HG03565 (cell line): Measurements from ENCODE around the gene WDFY1.

Experiments
- ATAC-seq: cut with Tn5 transposase; IDR thresholded peaks from one replicate; pipeline ENCODE4 v1.9.1; 2021; ENCODE audit warnings: mild to moderate bottlenecking, moderate library complexity; ENCODE audit not compliant: unreplicated experiment

Gene WDFY1

DNA sequence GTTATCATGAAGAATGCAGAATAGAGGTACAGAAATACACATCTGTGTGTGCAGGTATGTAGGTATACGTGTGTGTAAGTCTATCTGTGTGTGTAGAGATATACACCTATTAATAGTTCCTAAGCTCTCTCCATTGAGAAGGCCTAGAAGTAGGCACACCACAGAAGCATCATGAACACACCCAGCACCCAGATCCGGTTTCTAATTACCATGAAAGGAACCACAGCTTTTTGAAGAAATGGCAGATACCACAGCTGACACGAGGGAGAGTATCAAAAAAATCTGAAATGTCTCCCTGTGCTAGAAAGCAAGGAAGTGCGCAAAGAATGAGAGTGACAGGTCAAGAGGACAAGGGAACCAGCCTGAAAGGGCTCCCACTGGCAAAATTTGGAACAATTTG is 80.0 kb downstream of the WDFY1 start:
- no peak for ATAC-seq

DNA sequence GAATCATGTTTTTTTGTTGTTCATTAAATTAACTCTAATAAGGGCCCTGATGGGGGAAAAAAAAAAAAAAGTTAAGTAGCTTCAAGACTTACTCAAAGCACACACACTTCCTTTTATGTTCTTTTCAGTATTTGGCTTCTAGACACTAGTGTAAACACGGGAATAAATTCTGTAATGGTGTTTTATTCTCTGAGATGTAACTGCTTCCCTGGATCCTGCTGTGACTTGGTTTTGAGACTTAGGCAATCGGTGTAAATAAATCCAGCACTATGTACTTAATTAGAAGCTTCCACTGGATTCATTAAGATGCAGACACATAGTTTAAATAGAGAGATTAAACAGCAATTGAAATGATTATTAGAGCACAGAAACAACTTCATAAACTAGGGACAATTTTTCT is 81.6 kb downstream of the WDFY1 start:
- ATAC-seq: no peak

DNA sequence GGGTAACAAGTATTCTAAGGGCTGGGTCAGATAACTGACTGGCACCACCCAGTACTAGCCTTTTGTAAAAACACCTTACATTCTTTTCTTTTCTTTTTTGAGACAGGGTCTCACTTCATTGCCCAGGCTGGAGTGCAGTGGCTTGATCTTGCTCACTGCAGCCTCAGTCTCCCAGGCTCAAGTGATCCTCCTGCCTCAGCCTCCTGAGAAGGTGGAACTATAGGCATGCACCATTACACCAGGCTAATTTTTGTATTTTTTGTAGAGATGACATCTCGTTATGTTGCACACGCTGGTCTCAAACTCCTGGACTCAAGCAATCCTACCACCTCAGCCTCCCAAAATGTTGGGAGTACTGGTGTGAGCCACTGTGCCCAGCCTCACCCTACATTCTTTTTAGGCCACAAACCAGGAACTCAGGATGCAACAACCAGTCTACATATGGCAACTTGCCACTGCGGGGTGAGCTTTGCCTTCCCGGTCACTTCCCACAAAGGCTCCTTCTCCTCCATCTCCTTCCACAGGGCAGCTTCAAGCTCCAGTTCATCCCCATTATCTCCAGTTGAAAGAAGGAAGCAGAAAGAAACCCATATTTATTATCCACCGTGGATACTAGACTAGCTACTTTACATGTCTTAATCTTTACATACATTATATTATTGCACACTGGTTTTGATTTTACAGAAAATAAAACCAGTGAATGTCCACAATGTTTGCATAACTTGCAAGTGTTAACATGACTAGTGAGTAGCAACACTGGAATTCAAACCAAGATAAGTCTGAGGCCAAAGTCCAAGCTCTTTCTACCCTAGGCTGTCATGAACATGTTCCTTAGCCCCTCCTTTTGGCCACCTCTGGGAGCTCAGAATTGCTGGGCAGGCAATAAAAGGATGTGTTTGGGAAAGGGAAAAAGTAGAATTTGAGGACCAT is 84.1 kb downstream of the WDFY1 start:
- ATAC-seq: no peak

DNA sequence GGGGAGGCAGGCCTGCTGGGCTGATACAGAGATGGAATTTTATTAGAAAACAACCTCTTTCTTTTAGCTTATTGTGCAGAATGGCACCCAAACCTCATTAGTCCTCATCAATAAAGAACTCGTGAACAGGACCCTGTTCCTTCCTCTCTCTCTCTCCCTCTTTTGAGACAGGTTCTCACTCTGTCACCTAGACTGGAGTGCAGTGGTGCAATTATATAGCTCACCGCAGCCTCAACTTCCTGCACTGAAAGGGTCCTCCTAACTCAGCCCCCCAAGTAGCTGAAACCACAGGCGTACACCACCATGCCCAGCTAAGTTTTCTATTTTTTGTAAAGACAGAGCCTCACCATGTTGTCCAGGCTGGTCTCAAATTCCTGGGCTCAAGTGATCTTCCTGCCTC is 86.1 kb downstream of the WDFY1 start:
- ATAC-seq: no peak

DNA sequence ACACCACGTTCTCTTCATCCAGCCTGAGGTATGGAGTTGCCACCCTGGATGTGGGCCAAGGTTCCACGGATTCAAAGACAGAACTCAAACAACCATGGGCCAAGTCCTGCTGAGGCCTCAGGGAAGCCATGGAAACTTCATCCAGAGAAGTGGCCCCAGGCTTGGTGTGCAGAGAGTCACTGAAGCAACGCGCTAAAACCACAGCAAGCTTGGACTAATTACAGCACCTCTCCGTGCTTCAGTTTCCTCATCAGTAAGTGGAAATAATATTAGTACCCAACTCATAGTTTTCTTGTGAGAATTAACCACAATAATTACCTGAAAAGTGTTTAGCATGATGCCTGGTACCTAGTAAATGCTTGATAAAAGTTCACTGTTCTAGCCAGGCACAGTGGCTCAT is 88.6 kb downstream of the WDFY1 start:
- no peak for ATAC-seq

DNA sequence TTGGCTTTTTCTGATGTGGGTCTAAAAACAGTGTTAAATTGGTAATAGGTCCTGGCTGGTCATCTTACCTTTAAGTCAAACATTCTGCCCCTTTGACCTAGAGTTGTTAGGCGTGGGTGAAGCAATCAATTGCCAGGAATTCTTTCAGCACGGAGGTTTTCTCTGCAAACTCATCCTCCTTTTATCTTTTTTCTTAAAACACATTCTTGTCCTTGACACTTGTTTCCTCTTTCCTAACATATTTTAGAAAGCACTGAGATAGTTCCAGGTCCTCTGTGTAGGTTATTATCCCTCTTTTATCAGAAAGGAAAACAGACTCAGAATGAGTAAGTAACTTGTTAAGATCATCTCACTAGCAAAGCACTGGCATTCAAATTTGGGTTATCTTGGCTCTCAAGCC is 89.1 kb downstream of the WDFY1 start:
- no peak for ATAC-seq

DNA sequence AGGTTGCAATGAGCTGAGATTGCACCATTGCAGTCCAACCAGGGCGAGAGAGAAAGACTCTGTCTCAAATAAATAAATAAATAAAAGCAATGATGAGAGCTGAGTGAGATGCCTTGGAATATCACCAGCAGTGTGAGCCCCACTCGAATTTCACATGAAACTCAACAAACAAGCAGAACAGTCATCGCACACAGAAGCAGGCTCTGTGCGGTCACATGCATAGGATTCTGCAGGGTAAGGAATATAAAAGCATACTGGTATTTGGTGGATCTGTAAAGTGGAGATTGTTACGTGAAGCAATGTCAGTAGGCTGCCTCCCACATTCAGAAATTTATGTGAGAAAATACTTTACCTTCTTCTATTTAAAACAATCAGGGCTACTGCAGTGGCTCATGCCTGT is 89.7 kb downstream of the WDFY1 start:
- ATAC-seq: no peak

DNA sequence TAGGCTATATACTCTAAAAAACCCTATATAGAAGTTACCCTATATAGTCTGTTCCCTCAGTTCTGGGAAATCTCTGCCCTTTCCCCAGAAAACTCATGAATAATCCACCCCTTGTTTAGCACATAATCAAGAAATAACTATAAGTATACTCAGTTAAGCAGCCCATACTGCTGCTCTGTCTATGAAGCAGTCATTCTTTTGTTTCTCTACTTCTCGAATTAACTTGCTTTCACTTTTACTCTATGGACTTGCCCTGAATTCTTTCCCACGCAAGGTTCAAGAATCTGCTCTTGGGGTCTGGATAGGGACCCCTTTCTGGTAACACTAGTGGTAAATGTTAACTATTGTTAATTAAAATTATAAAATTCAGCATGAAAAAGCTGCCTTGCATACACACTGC is 90.4 kb downstream of the WDFY1 start:
- peak; percentile 70 for ATAC-seq

DNA sequence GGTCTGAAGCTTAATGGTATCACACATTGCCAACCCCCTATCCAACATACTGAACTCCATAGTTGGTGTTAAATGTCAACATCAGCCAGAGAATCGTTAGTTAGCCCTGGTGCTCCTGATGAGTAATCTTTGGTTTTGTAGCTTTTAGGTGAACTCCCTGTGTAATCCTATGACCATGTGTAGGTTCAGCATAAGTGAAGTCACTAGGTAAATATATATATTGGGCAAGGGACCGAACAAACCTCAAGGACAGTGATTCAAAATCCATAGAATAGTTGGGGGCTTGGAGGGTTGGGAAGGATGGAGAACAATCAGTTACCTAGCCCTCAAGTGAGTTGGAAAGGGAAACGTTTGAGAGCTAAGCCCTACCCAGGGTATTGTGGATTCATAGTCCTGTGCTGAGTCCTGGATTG is 91.7 kb downstream of the WDFY1 start:
- no peak for ATAC-seq

DNA sequence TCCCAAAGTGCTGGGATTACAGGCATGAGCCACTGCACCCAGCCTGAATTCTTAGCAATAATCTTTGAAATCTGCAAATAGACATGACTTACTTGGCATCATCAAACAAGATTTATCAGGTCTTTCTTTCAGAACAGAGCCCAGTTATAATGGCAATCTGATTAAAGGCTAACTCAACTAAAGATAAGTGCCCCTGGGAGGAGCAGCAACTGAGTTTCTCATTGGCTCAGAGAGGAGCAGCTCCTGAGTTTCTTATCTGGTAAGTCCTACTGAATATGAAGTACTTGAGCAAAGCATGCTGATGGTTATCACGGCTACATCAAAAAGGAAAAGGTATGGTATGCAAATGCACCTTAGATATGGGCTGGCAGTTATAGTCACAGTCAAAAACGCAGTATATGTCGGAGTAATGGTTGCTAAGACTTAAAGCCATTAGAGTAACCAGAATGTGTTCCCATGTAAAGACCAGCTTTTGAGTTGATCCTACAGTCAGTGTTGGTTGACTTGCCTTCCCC is 92.8 kb downstream of the WDFY1 start:
- no peak for ATAC-seq

DNA sequence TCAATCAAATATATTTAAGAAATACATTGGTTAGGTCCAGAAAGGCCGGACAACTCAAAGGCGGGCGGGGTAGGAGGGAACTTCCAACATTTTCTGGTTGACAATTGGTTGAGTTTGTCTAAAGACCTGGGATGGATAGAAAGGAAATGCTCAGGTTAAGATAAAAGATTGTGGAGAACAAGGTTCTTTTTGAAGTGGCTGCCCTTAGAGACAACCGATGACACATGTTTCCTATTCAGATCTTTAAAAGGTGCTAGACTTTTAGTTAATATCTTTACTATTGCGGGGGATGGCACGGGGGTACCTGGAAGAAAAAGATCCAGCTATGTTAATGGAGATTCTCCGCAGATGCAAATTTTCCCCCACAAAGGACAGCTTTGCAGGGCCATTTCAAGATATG is 97.7 kb downstream of the WDFY1 start:
- no peak for ATAC-seq

DNA sequence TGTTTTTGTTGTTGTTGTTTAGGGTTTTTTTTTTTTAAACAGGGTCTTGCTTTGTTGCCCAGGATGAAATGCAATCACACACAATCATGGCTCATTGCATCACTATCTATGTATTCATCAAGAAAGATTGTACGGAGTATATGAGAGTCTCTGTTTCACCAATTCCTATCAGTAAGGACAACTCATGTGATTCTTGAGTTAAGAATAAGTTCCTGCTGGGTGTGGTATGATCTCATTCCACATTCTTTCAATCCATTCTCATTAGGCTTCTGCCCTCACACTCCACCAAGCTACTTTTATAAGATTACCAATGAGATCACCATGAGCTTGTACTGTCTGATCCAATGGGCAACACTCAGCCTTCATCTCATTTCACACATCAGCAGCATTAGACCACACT is 98.6 kb downstream of the WDFY1 start:
- ATAC-seq: no peak

DNA sequence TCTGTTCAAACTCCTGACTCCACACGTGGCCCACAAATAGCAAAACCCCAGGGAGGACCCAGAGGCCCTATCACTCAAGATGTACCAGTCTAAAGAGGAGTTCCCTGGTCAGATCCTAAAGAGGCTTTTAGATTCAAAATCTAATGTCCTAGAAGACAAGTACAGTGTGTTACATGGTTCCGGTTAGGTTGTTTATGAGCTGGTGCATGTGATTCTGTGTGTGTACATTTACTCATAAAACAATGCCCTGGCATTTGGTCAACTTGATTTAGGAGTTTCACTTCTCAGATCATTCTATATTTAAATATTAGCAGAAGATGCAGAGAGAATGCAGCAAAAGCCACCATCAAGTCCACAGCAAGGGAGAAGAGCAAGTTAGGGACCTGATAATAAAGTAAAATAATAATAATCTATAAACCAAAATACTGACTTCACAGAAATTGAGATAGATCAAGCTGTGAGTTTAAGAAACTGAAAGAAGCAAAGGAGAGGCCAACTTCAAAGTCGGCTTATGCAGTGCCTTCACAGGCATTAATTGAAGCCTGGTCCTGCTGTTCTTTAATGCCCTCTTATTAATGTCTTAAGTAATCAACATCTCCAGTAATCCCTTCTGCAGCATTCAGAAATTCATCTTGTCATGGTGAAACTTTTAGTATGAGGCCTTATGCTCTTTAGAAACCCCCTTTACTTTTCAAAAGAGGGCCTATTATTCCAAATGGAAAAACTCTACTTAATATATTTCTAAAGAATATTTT is 103.5 kb downstream of the WDFY1 start:
- no peak for ATAC-seq

DNA sequence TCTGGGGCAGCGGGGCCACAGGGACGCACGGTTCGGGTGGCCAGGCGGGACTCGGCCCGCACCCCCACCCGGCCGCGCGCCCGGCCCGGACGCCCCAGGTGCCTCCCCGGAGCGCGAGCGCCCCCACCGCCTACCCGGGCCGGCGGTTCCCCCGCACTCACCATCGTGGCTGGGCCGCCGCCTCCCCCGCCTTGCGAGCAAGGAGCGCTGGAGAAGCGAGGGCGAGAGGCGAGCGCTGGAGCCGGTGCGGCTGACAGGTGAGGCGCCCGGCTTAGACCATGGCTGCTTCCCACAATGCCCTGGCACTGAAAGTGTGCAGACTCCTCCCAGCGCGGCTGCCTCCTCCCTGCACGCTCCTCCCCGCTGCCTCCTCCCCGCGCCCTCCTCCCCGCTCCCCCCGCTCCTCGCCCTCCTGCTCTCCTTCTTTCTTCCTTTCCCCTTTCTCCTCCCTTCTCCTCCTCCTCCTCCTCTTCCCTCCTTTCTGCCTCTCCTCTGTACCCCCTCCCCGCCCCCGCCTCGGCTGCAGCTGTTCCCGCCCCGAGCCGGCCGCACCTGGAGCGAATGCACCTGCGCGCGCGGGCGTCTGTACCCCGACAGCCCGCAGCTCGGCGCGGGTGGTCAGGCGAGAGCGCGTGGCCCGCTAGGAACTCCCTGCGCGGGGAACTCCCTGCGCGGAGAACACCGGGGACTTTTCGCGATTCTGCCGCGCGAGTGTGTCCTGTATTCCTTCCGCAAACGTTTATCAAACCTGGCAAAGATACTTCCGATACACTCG is 107.7 kb downstream of the WDFY1 start, which contains the start of gene AP1S3:
TSS of gene AP1S3 (minus strand) at position 296 of the 775 bp plus-strand sequence. CDS start at position 164, 132 bp downstream.
- ATAC-seq: peak; percentile 66

DNA sequence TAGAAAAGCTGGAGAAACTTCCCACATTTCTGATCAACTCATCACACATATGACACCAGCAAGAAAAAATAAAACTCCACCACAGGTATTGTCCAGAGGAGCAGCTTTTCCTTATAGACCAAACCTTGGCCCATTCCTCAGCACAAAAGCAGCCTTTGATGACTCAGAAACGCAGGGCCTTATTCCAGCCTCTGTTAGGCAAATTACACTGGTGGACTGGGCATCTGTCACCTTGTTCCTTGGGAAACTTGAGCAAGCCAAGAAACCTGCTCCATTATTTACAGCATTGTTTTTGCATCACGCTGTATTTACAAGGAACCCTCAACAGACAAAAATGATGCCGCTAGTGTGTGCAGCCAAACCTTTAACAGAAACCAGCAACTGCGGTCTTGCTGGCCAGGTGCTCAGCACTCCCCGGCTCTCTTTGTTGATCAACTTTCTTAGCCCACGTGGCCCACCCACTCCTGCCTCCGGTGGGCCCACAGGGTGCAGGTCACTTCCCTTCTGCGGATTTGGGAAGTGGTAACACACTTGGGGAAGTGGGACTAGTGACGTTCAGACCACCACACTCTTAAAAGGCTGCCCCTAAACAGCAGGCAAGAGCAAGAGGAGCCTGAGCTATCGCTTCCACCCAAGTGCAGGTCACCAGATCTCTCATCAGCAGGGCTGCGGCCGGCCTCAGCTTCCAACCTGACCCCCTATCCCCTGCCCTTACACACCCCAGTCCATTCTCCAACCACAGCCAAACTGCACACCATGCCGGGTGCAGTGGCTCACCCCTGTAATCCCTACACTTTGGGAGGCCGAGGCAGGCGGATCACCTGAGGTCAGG is 109.2 kb downstream of the WDFY1 start:
- peak; percentile 70 for ATAC-seq

DNA sequence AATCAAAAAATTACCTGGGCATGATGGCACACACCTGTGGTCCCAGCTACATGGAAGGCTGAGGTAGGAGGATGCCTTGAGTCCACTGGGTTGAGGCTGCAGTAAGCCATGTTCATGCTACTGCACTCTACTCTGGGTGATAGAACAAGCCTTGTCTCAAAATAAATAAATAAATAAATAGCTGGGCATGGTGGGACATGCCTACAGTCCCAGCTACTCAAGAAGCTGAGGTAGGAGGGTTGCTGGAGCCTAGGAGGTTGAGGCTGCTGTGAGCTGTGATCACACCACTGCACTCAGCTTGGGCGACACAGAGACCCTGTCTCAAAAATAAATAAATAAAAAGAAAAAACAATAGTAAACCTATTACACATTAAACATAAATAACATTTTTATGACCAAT is 110.7 kb downstream of the WDFY1 start:
- no peak for ATAC-seq

DNA sequence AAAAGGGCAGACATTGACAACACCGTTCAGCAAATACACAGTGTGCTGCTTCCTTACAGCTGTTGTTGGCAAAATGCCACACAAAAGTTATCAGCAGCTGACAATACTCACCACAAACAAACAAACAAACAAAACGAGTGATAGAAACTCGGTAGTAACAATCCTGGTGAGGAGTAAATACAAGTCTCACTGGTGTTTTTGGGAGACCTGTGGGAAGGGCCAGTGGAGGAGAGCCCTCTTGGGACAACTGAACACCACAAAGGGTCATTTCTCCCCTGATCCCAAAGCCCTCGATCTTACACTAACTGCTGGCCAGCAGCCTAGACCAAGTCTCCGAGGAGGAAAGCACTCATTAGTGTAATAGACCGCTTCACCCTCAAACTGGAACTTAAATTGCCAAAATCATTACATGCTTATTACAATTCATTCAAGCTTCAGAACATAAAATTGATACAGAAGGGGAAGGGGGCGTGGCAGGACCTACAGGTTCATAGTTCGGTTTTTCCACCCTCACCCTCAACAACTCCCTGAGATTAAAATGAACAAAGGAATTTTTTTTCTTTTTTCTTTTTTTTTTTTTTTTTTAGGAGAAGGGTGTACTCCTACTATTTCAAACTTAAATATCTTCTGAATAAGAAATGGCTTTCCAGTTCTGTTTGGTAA is 112.8 kb downstream of the WDFY1 start:
- no peak for ATAC-seq

DNA sequence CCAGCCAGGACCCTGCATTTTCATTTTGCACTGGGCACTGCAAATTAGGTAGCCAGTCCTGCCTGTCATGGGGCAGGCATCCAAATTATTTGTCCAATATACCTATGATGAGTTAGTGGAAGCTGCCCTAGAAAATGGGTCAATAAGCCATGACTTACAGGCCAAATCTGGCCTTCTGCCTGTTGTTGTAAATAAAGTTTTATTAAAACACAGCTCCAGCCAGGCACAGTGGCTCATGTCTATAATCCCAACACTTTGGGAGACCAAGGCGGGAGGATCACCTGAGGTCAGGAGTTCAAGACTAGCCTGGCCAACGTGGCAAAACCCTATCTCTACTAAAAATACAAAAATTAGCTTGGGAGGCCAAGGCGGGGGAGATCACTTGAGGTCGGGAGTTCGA is 116.0 kb downstream of the WDFY1 start:
- no peak for ATAC-seq

DNA sequence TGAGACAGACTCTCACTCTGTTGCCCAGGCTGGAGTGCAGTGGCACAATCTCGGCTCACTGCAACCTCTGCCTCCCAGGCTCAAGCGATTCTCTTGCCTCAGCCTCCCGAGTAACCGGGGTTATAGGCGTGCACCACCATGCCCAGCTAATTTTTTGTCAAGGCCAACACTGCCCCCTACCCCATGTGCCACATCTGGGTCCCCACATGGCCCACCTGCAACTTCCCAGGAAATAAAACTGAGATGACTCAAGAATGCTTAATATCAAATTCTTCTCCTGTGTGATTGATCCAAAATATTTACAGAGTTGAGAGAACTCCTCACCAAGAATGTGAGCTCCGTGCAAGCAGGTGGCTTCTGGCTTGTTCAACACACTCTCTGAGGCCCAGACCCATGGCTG is 116.8 kb downstream of the WDFY1 start:
- no peak for ATAC-seq

DNA sequence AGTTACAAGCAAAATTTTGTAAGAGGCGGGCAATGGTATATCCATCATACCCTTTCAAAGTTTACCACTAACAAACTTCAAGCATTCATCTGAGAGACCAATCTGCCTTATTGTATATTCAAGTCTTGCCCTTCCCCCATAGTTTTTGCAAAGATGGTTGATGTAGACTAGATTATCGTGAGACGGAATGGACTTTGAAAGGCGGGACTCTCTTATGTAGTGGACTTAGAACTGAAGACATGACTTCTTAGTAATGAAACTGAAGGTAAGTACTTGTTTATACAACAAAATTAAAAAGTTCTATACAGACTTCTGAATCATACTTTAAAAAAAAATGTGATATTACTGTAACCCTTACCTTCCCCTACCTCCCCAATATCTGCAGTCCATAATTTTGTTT is 118.1 kb downstream of the WDFY1 start:
- no peak for ATAC-seq
